CD14-positive monocyte (primary cell): ENCODE results near the gene CDKN2C. TPM values are rescaled to one million over a fixed set of nuclear protein-coding genes. Genes with fewer than 3 reads are reported as not detected.

Source experiments
- DNase-seq, 3 donors: peaks; one replicate each; pipeline ENCODE4 v3.0.0-alpha.2; 2011 to 2022
- H2AFZ ChIP-seq: 2 replicates; pipeline ENCODE4 v1.6.0; 2012; ENCODE audit warnings: mild to moderate bottlenecking, low read depth, low read length, inconsistent platforms; ENCODE audit not compliant: insufficient read depth, poor library complexity, severe bottlenecking
- H3K27ac ChIP-seq, 2 donors: 1 replicate in 1 of 2; 2 replicates in 1 of 2; pipeline ENCODE4 v1.5.1; 2012 to 2013; ENCODE audit warnings: low read length in 2 of 2, control low read depth in 1 of 2, inconsistent platforms in 1 of 2, low read depth in 1 of 2, mild to moderate bottlenecking in 1 of 2
- H3K27me3 ChIP-seq, 2 donors: one replicate each; pipeline versions ENCODE4 v1.6.0 to v1.6.1; 2011 to 2013; ENCODE audit warnings: low read length in 2 of 2; ENCODE audit not compliant: control insufficient read depth in 2 of 2, insufficient read depth in 2 of 2
- H3K36me3 ChIP-seq, 2 donors: replicated peaks in 1 of 2; 1 replicate in 1 of 2; 2 replicates in 1 of 2; pipeline versions ENCODE4 v1.5.1 to v1.6.1; 2012 to 2013; ENCODE audit warnings: low read length in 2 of 2, control low read depth in 1 of 2, inconsistent platforms in 1 of 2, mild to moderate bottlenecking in 1 of 2; ENCODE audit not compliant: insufficient read depth in 2 of 2, control insufficient read depth in 1 of 2
- H3K4me1 ChIP-seq, 2 donors: 1 replicate in 1 of 2; 2 replicates in 1 of 2; pipeline versions ENCODE4 v1.5.1 to v1.6.1; 2012 to 2013; ENCODE audit warnings: low read length in 2 of 2, control low read depth in 1 of 2, inconsistent platforms in 1 of 2, mild to moderate bottlenecking in 1 of 2, moderate library complexity in 1 of 2; ENCODE audit not compliant: insufficient read depth in 2 of 2, control insufficient read depth in 1 of 2
- H3K4me2 ChIP-seq: replicated peaks from 2 replicates; pipeline ENCODE3; 2012; ENCODE audit warnings: low read length, moderate library complexity, mild to moderate bottlenecking; ENCODE audit not compliant: poor library complexity, severe bottlenecking; ENCODE audit errors: extremely low read depth
- H3K4me3 ChIP-seq, 3 experiments: fragments of 200-600 bp in 1 of 3; sonication (generic) in 1 of 3; replicated peaks in 1 of 3; 1 replicate in 2 of 3; 2 replicates in 1 of 3; pipeline ENCODE4 v1.5.1; 2011 to 2013; ENCODE audit warnings: low read length in 3 of 3, mild to moderate bottlenecking in 3 of 3, control low read depth in 2 of 3, low read depth in 2 of 3, inconsistent platforms in 1 of 3, moderate library complexity in 1 of 3
- H3K79me2 ChIP-seq: 2 replicates; pipeline ENCODE4 v1.6.0; 2012; ENCODE audit warnings: mild to moderate bottlenecking, control low read depth, inconsistent platforms, low read length, moderate library complexity; ENCODE audit not compliant: insufficient read depth
- H3K9ac ChIP-seq: 2 replicates; pipeline ENCODE4 v1.6.0; 2017; ENCODE audit warnings: low read length, mild to moderate bottlenecking; ENCODE audit not compliant: insufficient read depth, poor library complexity, severe bottlenecking
- H3K9me3 ChIP-seq, 2 donors: replicated peaks in 1 of 2; 1 replicate in 1 of 2; 2 replicates in 1 of 2; pipeline versions ENCODE4 v1.5.1 to v1.6.1; 2012 to 2013; ENCODE audit warnings: low read length in 2 of 2, control low read depth in 1 of 2; ENCODE audit not compliant: control insufficient read depth in 1 of 2, insufficient read depth in 1 of 2
- H4K20me1 ChIP-seq: 2 replicates; pipeline ENCODE4 v1.6.0; 2012; ENCODE audit warnings: mild to moderate bottlenecking, low read length, control low read depth, moderate library complexity; ENCODE audit not compliant: insufficient read depth
- H3K27ac Mint-ChIP-seq, 7 donors: one replicate each; pipeline ENCODE4 v1.8.0; 2020; ENCODE audit warnings: mild to moderate bottlenecking in 7 of 7, mixed read lengths in 7 of 7, moderate library complexity in 6 of 7, inconsistent platforms in 2 of 7
- H3K27me3 Mint-ChIP-seq, 3 donors: one replicate each; pipeline ENCODE4 v1.8.0; 2021 to 2022; ENCODE audit warnings: low read depth in 3 of 3, mild to moderate bottlenecking in 3 of 3, mixed read lengths in 3 of 3, moderate library complexity in 3 of 3, inconsistent platforms in 1 of 3
- H3K36me3 Mint-ChIP-seq, 2 donors: one replicate each; pipeline ENCODE4 v1.8.0; 2020; ENCODE audit warnings: mixed read lengths in 2 of 2, inconsistent platforms in 1 of 2, mild to moderate bottlenecking in 1 of 2
- H3K4me1 Mint-ChIP-seq: one replicate; pipeline ENCODE4 v1.8.0; 2020; ENCODE audit warnings: mild to moderate bottlenecking, mixed read lengths
- H3K4me3 Mint-ChIP-seq, 2 donors: one replicate each; pipeline ENCODE4 v1.8.0; 2020; ENCODE audit warnings: mild to moderate bottlenecking in 2 of 2, mixed read lengths in 2 of 2, moderate library complexity in 1 of 2
- H3K9me3 Mint-ChIP-seq, 7 donors: one replicate each; pipeline ENCODE4 v1.8.0; 2020 to 2022; ENCODE audit warnings: mixed read lengths in 7 of 7, mild to moderate bottlenecking in 6 of 7, moderate library complexity in 6 of 7, inconsistent platforms in 2 of 7
- WGBS: methylation state at CpG from one replicate; pipeline ENCODE4 v1.1.5; 2013; ENCODE audit warnings: missing lambda C conversion rate; ENCODE audit not compliant: insufficient coverage; 5-methylcytosine and 5-hydroxymethylcytosine counted together
- intact Hi-C, 2 donors: fragments of 100-400 bp; cut with micrococcal nuclease; formaldehyde crosslinking; loops; one replicate each; pipeline versions ENCODE4 v1.15.0 to v1.15.1; 2023
- polyA plus RNA-seq, 3 donors: library from polyadenylated mRNA; depleted of rRNA in 1 of 3; unstranded in 2 of 3; stranded (reverse) in 1 of 3; fragments of 300-500 nt in 2 of 3; fragments of >200 nt in 1 of 3; fragmentation: Illumina TruSeq in 2 of 3; gene quantifications; 1 replicate in 2 of 3; 2 replicates in 1 of 3; pipeline ENCODE4 v1.2.3, GENCODE V29; 2012 to 2021
- TF ChIP-seq, protein P1 (sequence below): fragments of 200-600 bp; IDR thresholded peaks from one replicate; pipeline ENCODE4 v1.8.0; 2022; ENCODE audit warnings: antibody characterized with exemption, mild to moderate bottlenecking

CDKN2C gene
- polyA plus RNA-seq, 3 donors = 5.3 to 9.9 (median 7.4) TPM

DNA sequence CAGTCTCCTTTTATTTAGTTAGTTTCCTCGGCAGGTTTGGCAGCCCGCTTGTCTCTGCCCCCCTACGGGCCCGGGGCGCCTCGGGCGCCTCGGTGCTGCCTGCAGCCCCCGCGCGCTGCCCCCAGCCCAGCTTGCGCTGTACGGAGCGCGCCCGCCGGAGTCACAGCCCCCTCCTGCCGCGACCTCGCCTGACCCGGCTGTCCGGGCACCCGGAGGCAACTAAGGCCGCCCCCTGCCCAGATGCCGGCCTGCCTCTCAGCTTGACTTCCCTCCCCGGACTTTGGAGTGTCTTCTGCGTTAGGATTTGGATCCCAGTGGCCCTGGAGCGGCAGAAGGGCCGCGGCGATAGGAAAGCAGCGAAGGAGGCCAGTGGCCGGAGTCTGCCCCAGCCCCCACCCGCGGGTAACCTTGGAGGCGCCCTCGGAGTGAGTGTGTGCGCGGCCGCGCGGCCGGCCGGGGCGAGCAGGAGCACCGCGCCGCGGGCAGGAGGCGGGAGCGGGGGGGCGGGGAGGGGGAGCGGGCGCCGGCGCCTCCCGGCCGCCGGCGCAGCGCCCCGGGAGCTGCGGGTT is 7.6 kb downstream of the CDKN2C start:
- WGBS = under 1% methylated on average over 54 of the region's 63 CpGs
- Mint-ChIP-seq H3K27me3 (peaks cover 44 to 52% (median 46%) of the 10 kb centered on the region in 3 donors), H3K9me3 (peaks cover 0 to 5% (median 1%) of the 10 kb centered on the region in 7 donors), H3K4me1 (peaks cover 22% of the 10 kb centered on the region), H3K36me3 (peaks cover 22 to 23% of the 10 kb centered on the region in 2 donors), H3K4me3 (peak overlapping the region; percentile 92 to 95), H3K27ac (peak overlapping the region in 3 of 7 donors; percentile 70 to 84 (median 70))
- Histone ChIP-seq H3K4me3 (peak overlapping the region; percentile 65 to 93 (median 75)), H4K20me1 (no peaks in the 10 kb centered on the region), H2AFZ (peak overlapping the region; percentile 98), H3K36me3 (no peaks in the 10 kb centered on the region), H3K4me1 (peaks cover 21 to 33% of the 10 kb centered on the region in 2 donors), H3K79me2 (peaks cover 15% of the 10 kb centered on the region), H3K27ac (peak overlapping the region in 1 of 2 donors; percentile 42), H3K9ac (peak overlapping the region; percentile 68), H3K9me3 (peaks cover 0 to 9% of the 10 kb centered on the region in 2 donors), H3K27me3 (peaks cover 51 to 66% of the 10 kb centered on the region in 2 donors), H3K4me2 (peak overlapping the region; percentile 97)
- intact Hi-C loops = loop anchor here in 1 of 2 donors (10.0 kb wide), 1 partner anchor 187 kb away; no protein-coding TSS in a partner anchor
- peak in 2 of 3 donors; percentile 18 to 27 for DNase-seq
- TF ChIP-seq, protein P1, sequence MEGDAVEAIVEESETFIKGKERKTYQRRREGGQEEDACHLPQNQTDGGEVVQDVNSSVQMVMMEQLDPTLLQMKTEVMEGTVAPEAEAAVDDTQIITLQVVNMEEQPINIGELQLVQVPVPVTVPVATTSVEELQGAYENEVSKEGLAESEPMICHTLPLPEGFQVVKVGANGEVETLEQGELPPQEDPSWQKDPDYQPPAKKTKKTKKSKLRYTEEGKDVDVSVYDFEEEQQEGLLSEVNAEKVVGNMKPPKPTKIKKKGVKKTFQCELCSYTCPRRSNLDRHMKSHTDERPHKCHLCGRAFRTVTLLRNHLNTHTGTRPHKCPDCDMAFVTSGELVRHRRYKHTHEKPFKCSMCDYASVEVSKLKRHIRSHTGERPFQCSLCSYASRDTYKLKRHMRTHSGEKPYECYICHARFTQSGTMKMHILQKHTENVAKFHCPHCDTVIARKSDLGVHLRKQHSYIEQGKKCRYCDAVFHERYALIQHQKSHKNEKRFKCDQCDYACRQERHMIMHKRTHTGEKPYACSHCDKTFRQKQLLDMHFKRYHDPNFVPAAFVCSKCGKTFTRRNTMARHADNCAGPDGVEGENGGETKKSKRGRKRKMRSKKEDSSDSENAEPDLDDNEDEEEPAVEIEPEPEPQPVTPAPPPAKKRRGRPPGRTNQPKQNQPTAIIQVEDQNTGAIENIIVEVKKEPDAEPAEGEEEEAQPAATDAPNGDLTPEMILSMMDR = no peak

DNA sequence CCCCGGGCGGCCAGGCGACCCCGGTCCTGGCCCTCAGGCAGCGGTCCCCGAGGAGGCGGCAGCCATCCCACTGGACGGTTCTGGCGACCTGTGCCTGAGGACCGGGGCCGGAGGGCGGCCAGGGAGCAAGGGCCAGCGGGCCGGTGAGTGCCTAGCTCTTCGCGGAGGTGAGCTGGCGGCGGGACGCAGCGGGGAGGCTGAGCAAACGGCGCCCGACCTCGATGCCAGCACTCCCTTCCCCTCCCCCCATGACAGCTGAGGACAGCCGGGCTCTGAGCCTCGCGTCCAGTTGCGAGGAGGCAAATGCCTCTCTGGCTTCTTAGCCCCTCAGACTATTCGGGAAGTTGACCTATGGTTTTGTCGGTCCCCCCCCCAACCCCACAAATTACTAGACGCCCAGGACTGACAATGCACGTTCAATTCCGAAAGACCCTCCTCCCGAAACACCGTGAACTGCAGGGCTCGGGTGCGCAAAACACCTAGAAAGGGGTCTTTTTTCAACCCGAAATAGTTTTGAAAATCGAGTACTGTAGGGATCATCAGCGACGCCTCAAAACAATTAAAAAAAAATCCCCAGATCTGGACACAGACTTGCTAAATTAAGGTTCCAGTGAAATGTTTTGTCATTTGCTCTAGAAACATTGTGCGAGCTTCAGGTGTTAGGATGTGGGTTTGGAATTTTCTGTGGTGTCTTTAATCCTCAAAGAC is 8.3 kb downstream of the CDKN2C start:
- Histone ChIP-seq H3K27ac (peak overlapping the region in 1 of 2 donors; percentile 7), H3K9me3 (peaks cover 0 to 9% of the 10 kb centered on the region in 2 donors), H3K4me2 (peak overlapping the region; percentile 97), H3K4me3 (peak overlapping the region; percentile 65 to 93 (median 75)), H4K20me1 (no peaks in the 10 kb centered on the region), H3K27me3 (peaks cover 56 to 71% of the 10 kb centered on the region in 2 donors), H3K36me3 (no peaks in the 10 kb centered on the region), H3K4me1 (peaks cover 20 to 29% of the 10 kb centered on the region in 2 donors), H2AFZ (peak overlapping the region; percentile 98), H3K79me2 (peaks cover 9% of the 10 kb centered on the region), H3K9ac (no peak overlapping the region)
- TF ChIP-seq, protein P1 = no peak
- Mint-ChIP-seq H3K9me3 (peaks cover 0 to 5% (median 1%) of the 10 kb centered on the region in 7 donors), H3K27me3 (peaks cover 48 to 58% (median 51%) of the 10 kb centered on the region in 3 donors), H3K36me3 (peaks cover 22 to 23% of the 10 kb centered on the region in 2 donors), H3K4me1 (peaks cover 20% of the 10 kb centered on the region), H3K27ac (peak overlapping the region in 3 of 7 donors; percentile 5 to 82 (median 46)), H3K4me3 (peak overlapping the region; percentile 82 to 88)
- intact Hi-C loops = loop anchor here in 1 of 2 donors (10.0 kb wide), 1 partner anchor 187 kb away; no protein-coding TSS in a partner anchor
- WGBS = 3% methylated on average over 36 of the region's 42 CpGs
- DNase-seq = peak in 1 of 3 donors; percentile 26
